ENCODE results near the gene REXO1.
"Not testable (repeated sequence)": the region's sequence is repeated elsewhere in the genome, so short reads cannot be mapped to it uniquely, and the experiment has no call there.

REXO1 gene

GRCh38 chr19:1813192-1814182 is 34.8 kb downstream of the REXO1 start:
- no peak for DNase-seq

GRCh38 chr19:1812426-1813191 is 35.7 kb downstream of the REXO1 start:
- peak; percentile 97 to 99 (median 98) for DNase-seq

- DNase-seq: no peak
Observed at GRCh38 chr19:1811942-1812425, 36.3 kb downstream of the REXO1 start, which contains the start of gene ATP8B3. Gene ATP8B3, minus strand, starts transcription at chr19:1812276. Its CDS starts 540 bp downstream, at chr19:1811736.

- DNase-seq: peak; percentile 20 to 42 (median 31)
Observed at GRCh38 chr19:1811472-1811894, 36.8 kb downstream of the REXO1 start.

GRCh38 chr19:1810439-1811160 is 37.7 kb downstream of the REXO1 start:
- no peak for DNase-seq

GRCh38 chr19:1809678-1810077 is 38.6 kb downstream of the REXO1 start:
- no peak for DNase-seq

- no peak for DNase-seq
Observed at GRCh38 chr19:1808395-1808731, 39.9 kb downstream of the REXO1 start.

GRCh38 chr19:1807695-1808394 is 40.4 kb downstream of the REXO1 start:
- DNase-seq: no peak

GRCh38 chr19:1807030-1807694 is 41.1 kb downstream of the REXO1 start:
- DNase-seq: no peak

- DNase-seq: no peak
Observed at GRCh38 chr19:1806184-1807029, 41.9 kb downstream of the REXO1 start.

GRCh38 chr19:1805401-1806183 is 42.7 kb downstream of the REXO1 start:
- DNase-seq: no peak

GRCh38 chr19:1804858-1805257 is 43.4 kb downstream of the REXO1 start:
- DNase-seq: no peak

GRCh38 chr19:1799695-1800342 is 48.5 kb downstream of the REXO1 start:
- DNase-seq: no peak

GRCh38 chr19:1797313-1797712 is 51.0 kb downstream of the REXO1 start:
- not testable (repeated sequence) for DNase-seq

GRCh38 chr19:1796395-1797142 is 51.7 kb downstream of the REXO1 start:
- DNase-seq: no peak

- no peak for DNase-seq
Observed at GRCh38 chr19:1794424-1795172, 53.7 kb downstream of the REXO1 start.

- DNase-seq: no peak
Observed at GRCh38 chr19:1791879-1792278, 56.4 kb downstream of the REXO1 start.
